Fibroblast of lung (primary cell): Measurements from ENCODE around the gene PIP5K1C. TPM values are rescaled to one million over a fixed set of nuclear protein-coding genes. Genes with fewer than 3 reads are reported as not detected.

Experiments
- DNase-seq, 2 donors: peaks; one replicate each; pipeline versions ENCODE4 v3.0.0 to v3.0.0-alpha.2; 2010; ENCODE audit warnings: low read depth in 2 of 2
- H2AFZ ChIP-seq: 2 replicates; pipeline ENCODE4 v1.5.1; 2012; ENCODE audit warnings: low read length, control low read depth, inconsistent platforms
- H3K27ac ChIP-seq: 2 replicates; pipeline ENCODE4 v1.5.1; 2011; ENCODE audit warnings: low read length, control low read depth; ENCODE audit not compliant: insufficient read depth
- H3K27me3 ChIP-seq: 2 replicates; pipeline ENCODE4 v1.5.1; 2011; ENCODE audit warnings: mild to moderate bottlenecking, low read length; ENCODE audit not compliant: control insufficient read depth, insufficient read depth
- H3K36me3 ChIP-seq: 2 replicates; pipeline ENCODE4 v1.5.1; 2011; ENCODE audit warnings: low read length; ENCODE audit not compliant: control insufficient read depth, insufficient read depth
- H3K4me1 ChIP-seq: 2 replicates; pipeline ENCODE4 v1.5.1; 2011; ENCODE audit warnings: low read length; ENCODE audit not compliant: control insufficient read depth, insufficient read depth; ENCODE audit errors: extremely low read depth
- H3K4me2 ChIP-seq: 2 replicates; pipeline ENCODE4 v1.5.1; 2011; ENCODE audit warnings: low read length, control low read depth; ENCODE audit not compliant: insufficient read depth; ENCODE audit errors: extremely low read depth
- H3K4me3 ChIP-seq, 4 experiments: fragments of 200-600 bp in 1 of 4; sonication (generic) in 1 of 4; replicated peaks in 1 of 4; 2 replicates each; pipeline ENCODE4 v1.5.1; 2011 to 2016; ENCODE audit warnings: low read length in 4 of 4, low read depth in 3 of 4, mild to moderate bottlenecking in 3 of 4, control low read depth in 2 of 4, inconsistent platforms in 1 of 4, mixed read lengths in 1 of 4; ENCODE audit not compliant: insufficient read depth in 1 of 4; ENCODE audit errors: control extremely low read depth in 1 of 4
- H3K79me2 ChIP-seq: 2 replicates; pipeline ENCODE4 v1.5.1; 2012; ENCODE audit warnings: mild to moderate bottlenecking, low read length, inconsistent platforms; ENCODE audit not compliant: control insufficient read depth, insufficient read depth
- H3K9ac ChIP-seq: 2 replicates; pipeline ENCODE4 v1.5.1; 2011; ENCODE audit warnings: mild to moderate bottlenecking, low read length, control low read depth; ENCODE audit not compliant: insufficient read depth
- H3K9me3 ChIP-seq: 2 replicates; pipeline ENCODE4 v1.5.1; 2012; ENCODE audit warnings: low read depth, low read length; ENCODE audit not compliant: control insufficient read depth, insufficient read depth
- H4K20me1 ChIP-seq: 2 replicates; pipeline ENCODE4 v1.5.1; 2011; ENCODE audit warnings: low read length; ENCODE audit not compliant: control insufficient read depth, insufficient read depth; ENCODE audit errors: extremely low read depth
- CTCF ChIP-seq, 2 donors: IDR thresholded peaks in 1 of 2; conservative IDR thresholded peaks in 1 of 2; 1 replicate in 1 of 2; 2 replicates in 1 of 2; pipeline ENCODE4 v1.5.1; 2011 to 2012; ENCODE audit warnings: low read length in 2 of 2, control low read depth in 1 of 2, inconsistent platforms in 1 of 2, low read depth in 1 of 2, mild to moderate bottlenecking in 1 of 2
- EZH2 ChIP-seq: IDR thresholded peaks from 2 replicates; pipeline ENCODE4 v1.5.1; 2012; ENCODE audit warnings: low read length, control low read depth, mild to moderate bottlenecking; ENCODE audit errors: missing control alignments
- polyA plus RNA-seq, 2 donors: library from polyadenylated mRNA; depleted of rRNA in 1 of 2; stranded (reverse) in 1 of 2; unstranded in 1 of 2; fragments of >200 nt; gene quantifications; 2 replicates each; pipeline ENCODE4 v1.2.1, GENCODE V29; 2011 to 2012; ENCODE audit warnings: missing spikeins in 1 of 2
- total RNA-seq: library from RNA; depleted of rRNA; stranded (reverse); fragments of >200 nt; gene quantifications from 2 replicates; pipeline ENCODE4 v1.2.1, GENCODE V29; 2014

Gene PIP5K1C
- total and polyA plus RNA-seq, 2 donors (not counting 1 experiment from before 2014, with no cell fraction given): 8.7 to 16.7 TPM

- H3K4me1 ChIP-seq: no peaks in the 10 kb centered on the region
- TF ChIP-seq EZH2 (no peak), CTCF (conservative IDR thresholded peaks at IDR 0.05 in 1 of 2, IDR thresholded peaks at IDR 0.05 in 1 of 2; ENCODE audit: low read depth in 1 of 2, low read length in 2 of 2) (no peak)
- DNase-seq: no peak
- no peaks in the 10 kb centered on the region for H3K27me3 ChIP-seq
- no peak overlapping the region for H3K4me3 ChIP-seq
- no peak overlapping the region for H3K27ac ChIP-seq
- no peak overlapping the region for H3K9ac ChIP-seq
- H3K4me2 ChIP-seq: no peak overlapping the region
- H4K20me1 ChIP-seq: no peaks in the 10 kb centered on the region
- H3K9me3 ChIP-seq: no peaks in the 10 kb centered on the region
- no peaks in the 10 kb centered on the region for H3K79me2 ChIP-seq
- H2AFZ ChIP-seq: no peak overlapping the region
- no peaks in the 10 kb centered on the region for H3K36me3 ChIP-seq
Measured at GRCh38 chr19:3734310-3734600, 34.0 kb upstream of the PIP5K1C start.

- TF ChIP-seq EZH2 (no peak), CTCF (conservative IDR thresholded peaks at IDR 0.05 in 1 of 2, IDR thresholded peaks at IDR 0.05 in 1 of 2; ENCODE audit: low read depth in 1 of 2, low read length in 2 of 2) (no peak)
- DNase-seq: no peak
- no peak overlapping the region for H3K9ac ChIP-seq
- H3K9me3 ChIP-seq: no peaks in the 10 kb centered on the region
- no peaks in the 10 kb centered on the region for H3K4me1 ChIP-seq
- no peak overlapping the region for H2AFZ ChIP-seq
- no peaks in the 10 kb centered on the region for H3K79me2 ChIP-seq
- H3K27me3 ChIP-seq: no peaks in the 10 kb centered on the region
- H4K20me1 ChIP-seq: no peaks in the 10 kb centered on the region
- H3K36me3 ChIP-seq: no peaks in the 10 kb centered on the region
- H3K27ac ChIP-seq: no peak overlapping the region
- no peak overlapping the region for H3K4me3 ChIP-seq
- H3K4me2 ChIP-seq: no peak overlapping the region
Measured at GRCh38 chr19:3733549-3734309, 33.5 kb upstream of the PIP5K1C start.

GRCh38 chr19:3732108-3732507 is 31.8 kb upstream of the PIP5K1C start:
- Histone ChIP-seq H2AFZ (no peak overlapping the region), H3K27ac (no peak overlapping the region), H3K36me3 (no peaks in the 10 kb centered on the region), H3K4me2 (no peak overlapping the region), H3K9me3 (no peaks in the 10 kb centered on the region), H3K79me2 (no peaks in the 10 kb centered on the region), H4K20me1 (no peaks in the 10 kb centered on the region), H3K4me1 (no peaks in the 10 kb centered on the region), H3K9ac (no peak overlapping the region), H3K4me3 (no peak overlapping the region), H3K27me3 (no peaks in the 10 kb centered on the region)
- no peak for TF ChIP-seq EZH2
- TF ChIP-seq CTCF (conservative IDR thresholded peaks at IDR 0.05 in 1 of 2, IDR thresholded peaks at IDR 0.05 in 1 of 2; ENCODE audit: low read depth in 1 of 2, low read length in 2 of 2): no peak
- no peak for DNase-seq
